ENCODE results near the gene MPHOSPH10. TPM values are rescaled to one million over a fixed set of nuclear protein-coding genes. Genes with fewer than 3 reads are reported as not detected.

Gene MPHOSPH10
- total and polyA plus RNA-seq, 2 of the 13 experiments (the other 11 are each of a cell fraction or from before 2014, with no cell fraction given) = 37.8 to 137 TPM

- TF ChIP-seq HCFC1 (IDR thresholded peaks at IDR 0.05; ENCODE audit: low read depth, low read length) (peak; percentile 73), MIER3 (CRISPR knock-in tag; IDR thresholded peaks at IDR 0.05; ENCODE audit: borderline replicate concordance) (no peak), ZBTB3 (CRISPR knock-in tag; IDR thresholded peaks at IDR 0.05; ENCODE audit: borderline replicate concordance, low read depth) (no peak; the same call in 1 of the 2 replicates), FOXA3 (CRISPR knock-in tag; IDR thresholded peaks at IDR 0.05) (peak; percentile 62), CSRNP1 (CRISPR knock-in tag; IDR thresholded peaks at IDR 0.05) (peak; percentile 18), IRF2 (CRISPR knock-in tag; IDR thresholded peaks at IDR 0.05) (peak; percentile 88), ZUFSP (CRISPR knock-in tag; IDR thresholded peaks at IDR 0.05; ENCODE audit: borderline replicate concordance) (no peak), ZNF264 (CRISPR knock-in tag; IDR thresholded peaks at IDR 0.05) (peak; percentile 92), ZNF292 (CRISPR knock-in tag; IDR thresholded peaks at IDR 0.05; ENCODE audit: borderline replicate concordance, low read depth) (no peak), RXRB (CRISPR knock-in tag; IDR thresholded peaks at IDR 0.05; ENCODE audit: borderline replicate concordance) (peak; percentile 47), SNAI1 (CRISPR knock-in tag; IDR thresholded peaks at IDR 0.05; ENCODE audit: borderline replicate concordance) (peak; percentile 90; the same call in 1 of the 2 replicates), FUBP1 (CRISPR knock-in tag; IDR thresholded peaks at IDR 0.05; ENCODE audit: borderline replicate concordance) (0 out of 2 replicates have a peak, but pooled peaks have one; percentile 50), ZNF607 (CRISPR knock-in tag; IDR thresholded peaks at IDR 0.05; ENCODE audit: borderline replicate concordance) (peak; percentile 56), FOSL1 (CRISPR knock-in tag; IDR thresholded peaks at IDR 0.05; ENCODE audit: borderline replicate concordance) (0 out of 2 replicates have a peak, but pooled peaks have one; percentile 38), E2F2 (CRISPR knock-in tag; IDR thresholded peaks at IDR 0.05; ENCODE audit: borderline replicate concordance) (peak; percentile 89; the same call in 1 of the 2 replicates), ZNF326 (CRISPR knock-in tag; IDR thresholded peaks at IDR 0.05; ENCODE audit: borderline replicate concordance) (no peak; the same call in 1 of the 2 replicates), SALL2 (CRISPR knock-in tag; IDR thresholded peaks at IDR 0.05) (no peak; the same call in none of the 2 replicates), ZNF790 (CRISPR knock-in tag; IDR thresholded peaks at IDR 0.05; ENCODE audit: borderline replicate concordance) (peak; percentile 29; the same call in 1 of the 2 replicates), RNF219 (CRISPR knock-in tag; IDR thresholded peaks at IDR 0.05) (peak; percentile 87)
Observed at GRCh38 chr2:71130152-71130904, at the start of gene MPHOSPH10, which contains the start of gene MCEE (continued).
